Activated T-helper 1 cell treated with Interleukin-2 at 50 U/mL for 16 hours (primary cell): ENCODE measurements around the gene IDUA.
"Not testable (repeated sequence)": the region's sequence is repeated elsewhere in the genome, so short reads cannot be mapped to it uniquely, and the experiment has no call there.

Source experiments
- DNase-seq: peaks from one replicate; pipeline ENCODE4 v3.0.0-alpha.2; 2020; ENCODE audit warnings: low read depth

Gene IDUA

DNA sequence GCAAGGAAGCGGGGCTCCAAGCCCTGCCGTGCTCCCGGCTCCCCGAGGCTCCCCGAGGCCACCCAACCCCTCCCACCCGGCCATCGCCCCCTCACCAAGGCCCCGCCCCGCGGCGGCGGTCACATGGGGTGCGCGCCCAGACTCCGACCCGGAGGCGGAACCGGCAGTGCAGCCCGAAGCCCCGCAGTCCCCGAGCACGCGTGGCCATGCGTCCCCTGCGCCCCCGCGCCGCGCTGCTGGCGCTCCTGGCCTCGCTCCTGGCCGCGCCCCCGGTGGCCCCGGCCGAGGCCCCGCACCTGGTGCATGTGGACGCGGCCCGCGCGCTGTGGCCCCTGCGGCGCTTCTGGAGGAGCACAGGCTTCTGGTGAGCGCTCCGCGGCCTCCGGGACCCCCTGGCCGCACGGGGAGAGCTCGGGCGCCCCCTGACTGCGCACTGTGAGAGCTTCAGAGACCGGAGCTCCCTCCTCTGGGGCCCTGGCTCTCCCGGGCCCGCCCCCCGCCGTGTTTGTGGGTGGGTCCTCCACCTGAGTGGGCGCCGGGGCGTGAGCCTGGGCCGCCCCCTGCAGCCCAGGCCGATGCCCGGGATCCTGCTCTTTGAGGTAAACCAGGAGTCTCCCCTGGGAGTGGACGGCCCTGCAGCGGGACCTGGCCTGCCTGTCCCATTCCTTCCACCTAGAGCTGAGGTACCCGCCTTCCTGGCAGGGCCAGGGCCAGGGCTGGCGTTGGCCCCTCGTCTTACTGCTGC, at the start of gene IDUA:
IDUA (plus strand) TSS at position 166 of the 745 bp plus-strand sequence; CDS start at position 207, 41 bp downstream.
- peak; percentile 80 for DNase-seq

DNA sequence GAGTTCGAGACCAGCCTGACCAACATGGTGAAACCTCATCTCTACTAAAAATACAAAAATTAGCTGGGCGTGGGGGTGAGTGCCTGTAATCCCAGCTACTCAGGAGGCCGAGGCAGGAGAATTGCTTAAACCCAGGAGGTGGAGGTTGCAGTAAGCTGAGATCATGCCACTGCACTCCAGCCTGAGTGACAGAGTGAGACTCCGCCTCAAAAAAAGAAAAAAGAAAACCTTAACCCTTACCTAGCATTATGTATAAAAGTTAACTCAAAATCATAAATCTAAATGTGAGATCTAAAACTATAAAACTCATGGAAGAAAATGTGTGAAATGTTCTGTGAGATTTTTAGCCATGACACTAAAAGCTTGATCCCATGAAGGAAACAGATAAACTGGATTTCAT, 47.3 kb upstream of the IDUA start:
- not testable (repeated sequence) for DNase-seq

- no peak for DNase-seq
Measured at GRCh38 chr4:945274-946102, 41.4 kb upstream of the IDUA start.

GRCh38 chr4:946103-946450, 40.8 kb upstream of the IDUA start:
- DNase-seq = no peak

- no peak for DNase-seq
Measured at GRCh38 chr4:946517-947471, 40.0 kb upstream of the IDUA start.

DNA sequence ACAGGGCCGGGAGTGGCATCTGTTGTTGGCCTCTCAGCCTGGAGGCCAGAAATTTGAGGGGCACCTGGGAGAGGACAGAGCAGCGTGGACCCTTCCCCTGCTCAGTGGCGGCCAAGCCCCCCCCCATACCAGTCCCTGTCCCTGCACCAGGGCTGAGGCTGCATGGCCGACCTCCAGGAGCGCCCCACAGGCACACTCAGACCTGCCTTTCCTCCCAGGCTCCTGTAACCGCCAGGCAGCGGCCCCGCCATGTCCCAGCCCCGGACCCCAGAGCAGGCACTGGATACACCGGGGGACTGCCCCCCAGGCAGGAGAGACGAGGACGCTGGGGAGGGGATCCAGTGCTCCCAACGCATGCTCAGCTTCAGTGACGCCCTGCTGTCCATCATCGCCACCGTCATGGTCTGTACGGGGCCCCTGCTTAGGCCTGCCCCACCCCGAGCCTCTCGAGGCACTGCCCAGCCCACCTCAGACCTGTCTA, 39.3 kb upstream of the IDUA start:
- no peak for DNase-seq

DNA sequence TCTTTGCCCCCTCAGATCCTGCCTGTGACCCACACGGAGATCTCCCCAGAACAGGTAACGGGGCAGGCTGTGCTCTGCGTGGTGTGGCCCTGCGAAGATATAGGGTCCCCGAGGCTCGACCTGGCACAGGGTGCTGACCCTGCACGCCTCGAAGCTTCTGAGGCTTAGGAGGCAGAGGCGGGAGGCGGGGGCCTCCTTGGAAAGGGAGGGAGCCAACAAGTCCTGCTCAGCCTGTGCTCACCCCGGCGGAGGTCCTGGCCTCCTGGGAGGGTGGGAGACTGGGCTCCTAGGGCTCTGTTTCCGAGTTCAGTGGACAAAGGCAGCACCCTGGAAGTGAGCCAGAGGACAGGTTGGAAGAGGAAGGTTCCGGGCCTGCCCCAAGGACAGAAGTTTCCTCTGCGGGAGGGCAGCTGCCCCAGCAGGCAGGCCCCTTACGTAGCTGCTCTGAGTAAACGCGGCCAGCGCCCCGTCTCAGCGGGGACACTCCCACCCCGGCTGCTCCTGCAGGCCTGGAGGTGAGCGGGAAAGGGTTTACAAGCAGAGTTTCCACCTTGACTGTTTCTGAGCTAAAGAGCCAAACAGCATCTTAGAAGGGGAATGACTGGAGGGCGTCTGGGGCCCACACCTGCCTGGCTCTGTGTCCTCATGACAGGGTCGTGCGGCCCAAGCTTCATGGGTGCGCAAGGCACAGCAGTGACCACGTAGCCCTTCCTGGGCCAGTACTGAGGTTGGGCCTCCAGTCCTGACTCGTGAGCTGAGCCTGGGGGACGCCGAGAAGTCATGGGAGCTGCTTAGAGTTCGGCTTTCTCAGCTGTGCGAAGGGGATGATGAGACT, 38.5 kb upstream of the IDUA start:
- DNase-seq = no peak

- DNase-seq = no peak
Measured at GRCh38 chr4:948936-949300, 37.9 kb upstream of the IDUA start.

- DNase-seq = no peak
Measured at GRCh38 chr4:949656-950055, 37.2 kb upstream of the IDUA start.

DNA sequence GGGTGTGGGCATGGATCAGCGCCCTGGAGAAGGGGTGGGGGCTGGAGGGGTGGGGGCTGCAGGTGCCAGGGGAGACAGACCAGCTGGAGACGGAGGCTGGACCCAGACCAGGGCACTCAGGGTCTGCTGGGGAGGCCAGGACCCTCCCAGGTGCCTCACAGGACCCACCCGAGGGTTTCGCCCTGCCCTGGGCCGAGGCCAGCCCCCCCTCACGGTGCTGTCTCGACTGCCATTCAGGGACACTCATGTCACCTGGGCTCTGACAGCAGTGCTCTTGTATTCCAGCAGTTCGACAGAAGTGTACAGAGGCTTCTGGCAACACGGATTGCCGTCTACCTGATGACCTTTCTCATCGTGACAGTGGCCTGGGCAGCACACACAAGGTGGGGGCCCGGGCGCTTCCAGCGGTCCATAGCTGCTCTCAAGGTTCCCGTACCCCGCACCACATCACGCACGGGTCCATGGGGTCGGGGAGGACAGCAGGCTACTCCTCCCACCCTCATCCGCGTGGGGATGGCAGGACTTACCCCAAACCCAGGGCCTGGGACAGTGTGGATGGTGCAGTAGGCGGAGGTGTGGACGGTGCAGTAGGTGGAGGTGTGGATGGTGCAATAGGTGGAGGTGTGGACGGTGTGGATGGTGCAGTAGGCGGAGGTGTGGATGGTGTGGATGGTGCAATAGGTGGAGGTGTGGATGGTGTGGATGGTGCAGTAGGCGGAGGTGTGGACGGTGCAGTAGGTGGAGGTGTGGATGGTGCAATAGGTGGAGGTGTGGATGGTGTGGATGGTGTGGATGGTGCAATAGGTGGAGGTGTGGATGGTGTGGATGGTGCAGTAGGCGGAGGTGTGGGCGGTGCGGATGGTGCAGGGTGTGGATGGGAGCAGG, 36.5 kb upstream of the IDUA start:
- no peak for DNase-seq

GRCh38 chr4:951186-951585, 35.7 kb upstream of the IDUA start:
- no peak for DNase-seq

DNA sequence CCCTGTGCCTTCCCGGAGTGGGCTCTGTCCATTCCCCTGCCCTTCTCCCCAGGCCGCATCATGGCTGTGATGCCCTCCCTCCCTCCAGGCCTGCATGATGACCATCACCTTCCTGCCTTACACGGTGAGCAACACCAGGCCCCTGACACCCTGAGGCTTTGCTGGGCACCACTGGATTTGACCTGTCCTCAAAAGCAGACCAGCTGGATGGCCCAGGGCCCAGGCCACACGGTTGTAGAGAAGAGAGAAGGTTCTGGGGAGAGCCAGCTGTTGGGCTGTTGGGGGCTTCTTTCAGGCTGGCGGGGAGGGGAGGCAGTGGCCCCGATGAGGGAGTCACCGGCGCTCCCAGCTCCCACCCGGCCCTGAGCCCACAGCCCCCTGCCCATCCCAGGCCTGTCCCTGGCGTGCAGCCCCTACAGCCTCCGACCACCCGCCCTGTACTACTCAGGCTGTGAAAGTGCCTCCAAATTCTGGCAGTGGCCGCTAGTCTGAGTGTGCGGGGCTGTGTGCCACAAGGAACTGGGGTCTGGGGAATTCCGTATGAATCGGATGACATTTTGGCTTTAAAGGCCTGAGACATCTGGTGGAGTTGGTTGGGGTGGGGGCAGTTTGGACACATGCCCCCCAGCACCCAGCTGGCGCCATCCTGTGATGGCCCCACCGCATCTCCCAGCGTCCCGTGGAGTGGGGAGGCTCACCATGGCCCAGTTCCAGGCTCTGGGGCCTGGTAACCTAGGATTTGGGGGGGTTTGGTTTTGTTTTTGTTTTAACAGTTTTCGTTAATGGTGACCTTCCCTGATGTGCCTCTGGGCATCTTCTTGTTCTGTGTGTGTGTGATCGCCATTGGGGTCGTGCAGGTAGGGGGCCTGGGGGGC, 35.0 kb upstream of the IDUA start:
- no peak for DNase-seq

- DNase-seq = no peak
Measured at GRCh38 chr4:952881-953573, 33.8 kb upstream of the IDUA start.

DNA sequence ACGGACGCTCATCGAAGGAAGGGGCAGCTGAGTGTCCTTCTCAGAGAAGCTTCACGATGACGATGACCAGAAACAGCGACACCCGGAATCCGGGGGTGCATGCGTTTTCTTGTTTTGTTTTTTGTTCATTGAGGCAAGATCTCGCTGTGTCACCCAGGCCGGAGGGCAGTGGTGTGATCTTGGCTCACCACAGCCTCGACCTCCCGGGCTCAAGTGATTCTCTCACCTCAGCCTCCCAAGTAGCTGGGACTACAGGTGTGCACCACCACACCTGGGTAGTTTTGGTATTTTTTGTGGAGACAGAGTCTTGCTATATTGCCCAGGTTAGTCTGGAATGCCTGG, 33.3 kb upstream of the IDUA start:
- no peak for DNase-seq

DNA sequence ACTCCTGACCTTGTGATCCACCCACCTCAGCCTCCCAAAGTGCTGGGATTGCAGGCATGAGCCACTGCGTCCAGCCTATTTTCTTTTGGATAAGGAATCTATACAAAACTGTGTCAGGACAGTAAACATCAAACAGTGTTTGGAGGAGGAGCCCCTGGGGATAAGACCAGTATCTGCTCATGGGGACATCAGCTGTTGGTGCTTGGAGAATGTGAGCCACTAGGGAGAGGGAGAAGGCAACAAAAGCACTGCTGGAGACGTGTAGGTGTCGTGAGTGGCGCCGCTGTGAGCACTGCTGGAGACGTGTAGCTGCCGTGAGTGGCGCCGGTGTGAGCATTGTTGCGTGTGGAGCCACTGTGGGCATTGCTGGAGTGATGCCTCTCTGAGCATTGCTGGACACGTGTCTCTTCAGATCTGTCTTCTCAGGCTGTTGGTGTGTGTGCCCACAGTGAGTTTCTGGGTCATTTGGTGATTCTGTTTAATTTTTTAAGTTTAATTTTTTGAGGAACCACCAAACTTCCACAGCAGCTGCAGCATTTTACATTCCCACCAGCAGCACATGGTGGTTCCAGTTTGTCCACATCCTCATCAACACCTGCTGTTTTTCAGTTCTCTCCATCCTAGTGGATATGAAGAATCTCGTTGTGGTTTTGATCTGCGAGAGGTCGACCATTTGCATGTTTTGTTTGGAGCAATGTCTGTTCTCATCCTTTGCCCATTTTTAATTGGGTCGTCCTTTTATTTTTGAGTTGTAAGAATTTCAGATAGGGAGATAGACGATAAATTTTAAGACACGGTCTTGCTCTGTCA, 32.4 kb upstream of the IDUA start:
- no peak for DNase-seq

- DNase-seq = no peak
Measured at GRCh38 chr4:955161-955921, 31.5 kb upstream of the IDUA start.

GRCh38 chr4:955931-956381, 30.9 kb upstream of the IDUA start:
- DNase-seq = no peak
